CD4-positive, alpha-beta T cell treated with Interferon alpha-2 for 1 hour (primary cell): ENCODE data around the gene CASKIN1.
A peak's percentile ranks its signal among the peaks of the same experiment; 100 is the strongest.

Experiments
- DNase-seq, 2 donors: peaks; one replicate each; pipeline ENCODE4 v3.0.0-alpha.2; 2020 to 2022

CASKIN1 gene

GRCh38 chr16:2232094-2232990 is 35.9 kb upstream of the CASKIN1 start:
- no peak for DNase-seq

DNA sequence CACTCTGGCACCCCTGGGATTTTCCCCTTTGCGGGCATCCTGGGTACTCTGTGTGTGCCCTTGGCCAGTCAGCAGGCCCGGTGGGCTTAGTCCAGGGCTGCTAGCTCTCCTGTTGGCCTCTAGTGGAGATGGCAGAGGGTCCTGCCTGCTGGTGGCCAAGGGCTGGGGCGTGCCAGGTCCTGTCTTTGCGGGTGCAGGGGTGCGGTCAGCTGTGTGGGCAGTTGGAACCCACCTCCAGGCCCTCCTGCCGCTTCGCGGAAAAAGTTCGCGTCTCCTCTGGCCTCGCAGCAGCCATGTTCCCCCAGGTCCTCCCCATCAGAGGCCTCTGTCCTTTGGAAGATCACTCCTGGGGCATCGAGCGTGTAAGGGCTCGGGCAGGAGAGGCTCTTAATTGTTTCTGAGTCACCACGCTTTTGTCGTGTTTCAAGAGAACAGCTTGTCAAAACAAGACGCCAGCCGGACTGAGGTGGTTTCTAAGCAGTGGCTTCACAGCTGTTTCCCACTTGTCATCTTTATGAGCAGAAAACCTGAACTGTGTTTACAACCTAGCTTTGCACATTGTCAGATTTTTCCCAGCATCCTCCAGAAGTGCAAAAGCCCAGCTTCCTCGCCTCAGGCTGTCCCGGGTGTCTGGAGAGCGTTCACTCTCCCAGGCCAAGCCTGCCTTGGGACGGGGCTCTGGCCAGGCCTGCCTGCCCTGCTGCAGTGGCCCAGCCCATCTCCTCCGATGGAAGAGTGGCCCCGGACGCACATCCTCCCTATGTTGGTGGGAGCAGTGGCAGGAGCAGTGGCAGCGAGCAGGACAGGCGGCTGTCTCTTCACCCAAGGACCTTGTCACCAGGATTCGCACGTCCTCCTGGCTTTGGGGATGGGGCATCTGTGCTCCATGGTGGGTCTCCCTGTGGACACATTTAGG is 34.9 kb upstream of the CASKIN1 start:
- DNase-seq = no peak

GRCh38 chr16:2230376-2230775 is 34.0 kb upstream of the CASKIN1 start:
- DNase-seq = no peak

DNA sequence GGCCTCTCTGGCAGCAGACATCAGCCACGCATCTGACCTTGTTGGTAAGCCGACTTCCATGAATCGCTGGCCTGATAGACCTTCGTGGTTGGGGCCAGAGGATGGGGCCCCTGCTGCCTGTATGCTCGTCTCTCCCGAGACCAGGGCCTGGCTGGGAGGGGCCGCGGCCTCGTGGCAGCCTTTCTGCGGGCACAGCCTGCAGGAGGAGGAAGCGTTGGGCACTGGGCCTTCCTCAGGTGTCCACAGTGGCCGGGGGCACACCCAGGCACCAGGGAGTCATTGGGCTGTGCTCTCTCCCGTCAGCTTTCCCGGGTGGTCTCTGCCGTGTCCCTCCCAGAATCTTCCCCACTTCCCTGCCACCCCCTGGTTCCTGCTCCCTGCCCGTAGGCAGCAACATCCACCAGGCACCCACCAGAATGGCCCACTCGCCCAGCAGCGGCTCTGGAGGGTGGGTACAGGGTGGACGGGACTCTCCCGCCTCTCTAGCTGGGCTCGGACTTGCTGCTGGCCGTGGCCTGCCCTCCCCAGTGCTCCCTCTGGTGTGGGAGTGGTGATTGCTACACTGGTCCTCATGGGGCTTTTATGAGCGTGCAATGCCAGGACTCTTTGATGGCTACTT is 33.3 kb upstream of the CASKIN1 start:
- no peak for DNase-seq

DNA sequence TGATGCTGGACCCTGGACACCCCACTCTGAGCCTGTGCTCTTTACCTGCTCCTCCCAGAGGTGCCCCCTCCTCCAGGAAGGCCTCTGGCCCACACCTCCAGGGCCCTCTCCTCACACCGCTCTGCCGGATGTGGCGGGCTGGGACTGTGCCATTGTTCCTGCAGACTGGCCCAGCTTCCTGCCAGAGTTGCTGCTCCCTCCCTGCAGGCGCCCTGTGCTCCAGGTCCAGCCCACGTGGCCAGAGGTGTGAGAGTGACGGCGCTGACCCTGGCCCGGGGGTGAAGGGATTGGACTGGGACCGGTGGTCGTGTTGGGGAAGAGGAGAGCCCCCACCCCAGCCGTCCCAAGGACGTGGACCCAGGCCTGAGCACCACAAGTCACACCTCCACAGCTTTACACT is 32.7 kb upstream of the CASKIN1 start:
- no peak for DNase-seq

DNA sequence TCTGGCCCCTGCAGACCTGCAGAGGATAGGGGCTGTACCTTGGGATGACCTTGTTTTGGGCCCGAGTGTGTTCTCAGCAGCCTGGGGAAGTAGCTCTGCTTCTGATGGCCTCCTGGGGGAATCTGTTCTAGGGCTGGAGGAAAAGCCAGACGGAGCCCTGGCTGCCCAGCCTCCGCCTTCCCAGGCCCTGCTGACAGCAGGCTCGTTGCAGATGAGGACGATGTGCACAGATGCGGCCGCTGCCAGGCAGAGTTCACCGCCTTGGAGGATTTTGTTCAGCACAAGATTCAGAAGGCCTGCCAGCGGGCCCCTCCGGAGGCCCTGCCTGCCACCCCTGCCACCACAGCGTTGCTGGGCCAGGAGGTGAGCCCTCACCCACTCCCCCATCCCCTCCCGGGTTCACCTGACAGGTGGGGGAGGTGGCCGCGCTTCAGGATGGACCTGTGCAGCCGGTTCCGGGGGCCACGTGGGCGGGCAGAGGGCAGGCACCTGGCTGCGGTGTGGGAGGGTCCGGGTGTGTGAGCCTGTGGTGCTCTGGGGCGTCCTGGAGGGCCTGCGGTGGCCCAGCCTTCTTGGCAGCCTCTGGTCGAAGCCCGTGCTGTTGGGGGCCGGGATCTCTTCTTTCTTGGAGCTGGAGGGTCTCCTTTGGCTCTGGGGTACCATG is 31.9 kb upstream of the CASKIN1 start:
- no peak for DNase-seq

GRCh38 chr16:2226918-2227317 is 30.5 kb upstream of the CASKIN1 start:
- DNase-seq = no peak

DNA sequence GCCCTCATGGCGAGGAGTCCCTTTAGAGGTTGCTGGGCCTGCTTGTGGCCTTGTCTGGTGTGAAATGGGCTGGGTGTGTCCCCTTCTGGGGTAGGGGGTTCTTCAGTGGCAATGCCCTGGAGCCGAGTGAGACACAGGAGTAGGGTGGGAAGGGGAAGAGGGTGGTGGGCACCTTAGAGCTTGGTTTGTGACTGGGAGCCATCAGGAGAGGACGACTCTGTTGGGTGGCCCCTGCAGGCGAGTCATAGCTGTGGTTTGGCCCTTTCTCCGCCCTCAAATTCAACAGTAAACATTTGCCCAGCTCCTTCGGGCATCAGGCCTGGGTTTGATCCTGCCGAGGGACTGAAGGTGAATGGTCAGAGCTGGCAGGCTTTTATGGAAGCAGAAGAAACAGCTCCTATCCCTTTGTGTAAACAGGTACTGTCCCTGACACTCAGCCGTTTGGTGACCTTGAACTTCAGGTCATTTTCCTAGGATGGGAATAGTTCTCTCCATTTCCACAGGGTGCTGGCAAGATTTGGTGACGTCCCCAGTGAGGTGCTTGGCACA is 29.9 kb upstream of the CASKIN1 start:
- DNase-seq = no peak

DNA sequence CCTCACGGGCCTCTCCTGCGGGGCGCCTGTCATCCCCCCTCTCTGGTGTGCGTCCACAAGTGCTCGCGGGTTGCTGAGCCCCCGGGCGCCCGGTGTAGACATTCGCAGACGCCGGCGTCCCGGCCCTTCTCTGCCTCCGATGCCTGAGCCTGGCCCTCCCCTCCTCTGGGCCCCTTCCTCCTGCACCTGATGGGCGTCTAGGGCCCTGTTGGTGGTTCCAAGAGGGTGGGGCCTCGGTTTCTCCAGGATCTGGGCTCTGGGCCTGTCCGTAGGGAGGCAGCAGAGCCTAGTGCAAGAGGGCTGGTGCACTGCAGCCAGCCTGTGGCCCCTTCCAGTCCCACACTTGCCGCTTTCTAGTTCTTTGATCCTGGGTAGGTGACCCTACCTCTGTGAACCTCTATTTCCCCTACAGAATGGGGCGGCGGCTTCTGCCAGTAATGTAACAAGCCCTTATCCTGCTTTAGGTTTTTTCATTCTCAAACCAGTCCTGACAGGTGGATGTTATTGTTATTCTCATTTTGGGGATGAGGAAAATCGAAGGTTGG is 27.6 kb upstream of the CASKIN1 start:
- peak in 1 of 2 donors; percentile 18 for DNase-seq

DNA sequence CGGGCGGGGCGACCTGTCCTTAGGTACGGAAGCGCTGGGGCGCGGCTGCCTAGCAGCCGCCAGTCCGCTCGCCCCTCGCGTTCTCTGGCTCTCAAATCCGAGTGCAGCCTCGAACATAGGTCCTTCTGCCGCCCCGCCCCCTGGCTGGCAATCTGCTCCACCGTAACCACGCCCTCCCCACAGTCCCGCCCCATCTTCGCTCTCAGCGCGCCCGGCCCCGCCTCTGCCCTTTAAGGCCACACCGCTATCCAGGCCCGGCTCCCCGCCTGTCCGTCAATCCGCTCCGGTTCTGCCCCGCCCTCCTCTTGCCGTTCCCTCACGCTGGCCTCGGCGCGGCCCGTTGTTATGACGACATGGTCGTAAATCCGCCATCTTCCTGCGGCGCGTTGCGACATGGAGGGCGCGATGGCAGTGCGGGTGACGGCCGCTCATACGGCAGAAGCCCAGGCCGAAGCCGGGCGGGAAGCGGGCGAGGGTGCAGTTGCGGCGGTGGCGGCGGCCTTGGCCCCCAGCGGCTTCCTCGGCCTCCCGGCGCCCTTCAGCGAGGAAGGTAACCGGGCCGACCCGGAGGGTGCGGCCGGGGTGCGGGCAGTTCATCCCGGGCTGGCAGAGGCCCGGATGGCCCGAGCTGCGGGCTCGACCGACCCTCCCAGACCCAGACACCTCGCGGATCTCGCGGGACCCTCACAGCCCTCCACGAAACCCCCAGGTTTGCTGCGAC is 27.0 kb upstream of the CASKIN1 start, which contains the start of gene E4F1:
Gene E4F1 (plus strand): TSS at position 371 of the 721 bp plus-strand sequence. CDS start 23 bp downstream, at position 394.
- peak; percentile 100 for DNase-seq

DNA sequence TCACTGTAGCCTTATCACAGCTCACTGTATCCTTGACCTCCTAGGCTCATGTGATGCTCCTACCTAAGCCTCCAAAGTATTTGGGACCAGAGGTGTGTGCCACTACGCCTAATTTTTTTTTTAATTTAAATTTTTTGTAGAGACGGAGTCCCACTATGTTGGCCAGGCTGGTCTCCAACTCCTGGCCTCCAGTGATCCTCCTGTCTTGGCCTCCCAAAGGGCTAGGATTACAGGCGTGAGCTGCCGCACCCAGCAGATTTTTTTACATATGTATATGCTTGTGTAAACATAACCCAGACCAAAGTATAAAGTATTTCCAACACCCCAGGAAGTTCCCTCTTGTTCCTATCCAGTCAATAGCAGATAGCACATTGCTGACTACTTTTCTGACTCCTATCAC is 19.9 kb upstream of the CASKIN1 start:
- DNase-seq = no peak

GRCh38 chr16:2214719-2214968 is 18.2 kb upstream of the CASKIN1 start, which contains the start of gene PGP:
TSS of gene PGP (minus strand) at chr16:2214840. CDS start at chr16:2214777, 63 bp downstream.
- DNase-seq = no peak

- no peak for DNase-seq
These were observed 17.7 kb upstream of the CASKIN1 start for GRCh38 chr16:2213817-2214718.

GRCh38 chr16:2212362-2213324 is 16.2 kb upstream of the CASKIN1 start:
- DNase-seq = no peak

DNA sequence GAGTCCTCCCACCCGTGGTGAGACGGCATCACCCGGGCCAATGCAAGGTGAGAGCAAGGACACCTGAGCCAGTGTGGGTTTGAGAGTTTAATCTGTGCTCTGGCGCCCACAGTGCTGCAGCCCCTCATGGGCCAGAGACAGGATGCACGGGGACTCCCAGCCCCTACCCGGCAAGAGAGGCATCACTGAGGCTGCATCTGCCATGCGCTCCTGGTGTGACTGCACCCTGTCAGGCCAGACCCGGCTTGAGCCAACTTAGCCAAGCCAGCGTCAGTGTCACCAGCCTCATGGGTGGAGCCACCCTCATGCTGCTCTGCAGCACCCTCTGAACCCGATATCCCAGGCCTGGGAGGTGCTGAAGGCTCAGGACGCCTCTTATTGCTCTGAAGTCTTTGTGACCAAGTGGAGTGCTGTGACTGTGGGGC is 15.5 kb upstream of the CASKIN1 start:
- DNase-seq = no peak

GRCh38 chr16:2210386-2211365 is 14.3 kb upstream of the CASKIN1 start, which contains the start of gene BRICD5:
TSS of gene BRICD5 (minus strand) at chr16:2210863. CDS start at chr16:2210833, 30 bp downstream.
- no peak for DNase-seq

- no peak for DNase-seq
These were observed 13.6 kb upstream of the CASKIN1 start for GRCh38 chr16:2210009-2210332.
